HFF-Myc (cell line): ENCODE data around the gene FAM169A.
"Not testable (repeated sequence)": the region's sequence is repeated elsewhere in the genome, so short reads cannot be mapped to it uniquely, and the experiment has no call there.

ENCODE experiments used
- DNase-seq: peaks from one replicate; pipeline ENCODE4 v3.0.0-alpha.2; 2011; ENCODE audit warnings: low read depth; ENCODE audit errors: extremely low read depth
- H3K4me3 ChIP-seq: replicated peaks from 2 replicates; pipeline ENCODE4 v1.5.1; 2011; ENCODE audit warnings: low read depth, mild to moderate bottlenecking, control low read depth, low read length
- CTCF ChIP-seq: IDR thresholded peaks from 2 replicates; pipeline ENCODE4 v1.5.1; 2012; ENCODE audit warnings: mild to moderate bottlenecking, low read depth, low read length, control low read depth; ENCODE audit errors: missing control alignments

FAM169A gene, protein sequence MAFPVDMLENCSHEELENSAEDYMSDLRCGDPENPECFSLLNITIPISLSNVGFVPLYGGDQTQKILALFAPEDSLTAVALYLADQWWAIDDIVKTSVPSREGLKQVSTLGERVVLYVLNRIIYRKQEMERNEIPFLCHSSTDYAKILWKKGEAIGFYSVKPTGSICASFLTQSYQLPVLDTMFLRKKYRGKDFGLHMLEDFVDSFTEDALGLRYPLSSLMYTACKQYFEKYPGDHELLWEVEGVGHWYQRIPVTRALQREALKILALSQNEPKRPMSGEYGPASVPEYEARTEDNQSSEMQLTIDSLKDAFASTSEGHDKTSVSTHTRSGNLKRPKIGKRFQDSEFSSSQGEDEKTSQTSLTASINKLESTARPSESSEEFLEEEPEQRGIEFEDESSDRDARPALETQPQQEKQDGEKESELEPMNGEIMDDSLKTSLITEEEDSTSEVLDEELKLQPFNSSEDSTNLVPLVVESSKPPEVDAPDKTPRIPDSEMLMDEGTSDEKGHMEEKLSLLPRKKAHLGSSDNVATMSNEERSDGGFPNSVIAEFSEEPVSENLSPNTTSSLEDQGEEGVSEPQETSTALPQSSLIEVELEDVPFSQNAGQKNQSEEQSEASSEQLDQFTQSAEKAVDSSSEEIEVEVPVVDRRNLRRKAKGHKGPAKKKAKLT

GRCh38 chr5:74865804-74866595, at the start of gene FAM169A:
Gene FAM169A, minus strand, starts transcription at chr5:74866387. Its CDS starts 24,711 bp downstream, at chr5:74841676.
- TF ChIP-seq CTCF: no peak
- peak within 1 kb of the TSS; percentile 50 for H3K4me3 ChIP-seq
- DNase-seq: no peak

DNA sequence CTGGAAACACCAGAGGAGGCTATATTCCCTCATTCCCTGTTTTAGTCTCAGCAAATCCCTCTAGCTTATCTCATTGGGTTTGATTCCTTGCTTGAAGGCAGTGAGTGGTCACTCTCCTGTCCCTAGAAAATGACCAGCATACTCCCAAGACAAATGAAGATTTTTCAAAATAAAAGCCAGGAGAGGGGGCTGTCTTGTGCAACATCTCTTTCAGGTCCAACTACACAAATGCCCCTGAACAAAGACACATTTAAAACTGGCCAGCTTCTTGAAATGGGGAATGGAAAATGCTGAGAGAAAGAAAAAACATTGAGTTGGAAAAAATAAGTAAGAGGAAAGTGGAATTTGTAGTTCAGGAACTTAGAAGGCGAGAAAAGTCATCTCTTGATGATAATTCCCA, 49.3 kb upstream of the FAM169A start:
- TF ChIP-seq CTCF: no peak
- DNase-seq: no peak
- H3K4me3 ChIP-seq: no peak overlapping the region

- not testable (repeated sequence) for H3K4me3 ChIP-seq, DNase-seq
Measured at GRCh38 chr5:74911421-74911820, 45.2 kb upstream of the FAM169A start.

DNA sequence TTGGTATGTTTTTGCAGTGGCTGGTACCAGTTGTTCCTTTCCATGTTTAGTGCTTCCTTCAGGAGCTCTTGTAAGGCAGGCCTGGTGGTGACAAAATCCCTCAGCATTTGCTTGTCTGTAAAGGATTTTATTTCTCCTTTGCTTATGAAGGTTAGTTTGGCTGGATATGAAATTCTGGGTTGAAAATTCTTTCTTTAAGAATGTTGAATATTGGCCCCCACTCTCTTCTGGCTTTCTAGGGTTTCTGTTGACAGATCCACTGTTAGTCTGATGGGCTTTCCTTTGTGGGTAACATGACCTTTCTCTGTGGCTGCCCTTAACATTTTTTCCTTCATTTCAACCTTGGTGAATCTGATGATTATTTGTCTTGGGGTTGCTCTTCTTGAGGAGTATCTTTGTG, 43.7 kb upstream of the FAM169A start:
- not testable (repeated sequence) for DNase-seq, H3K4me3 ChIP-seq

DNA sequence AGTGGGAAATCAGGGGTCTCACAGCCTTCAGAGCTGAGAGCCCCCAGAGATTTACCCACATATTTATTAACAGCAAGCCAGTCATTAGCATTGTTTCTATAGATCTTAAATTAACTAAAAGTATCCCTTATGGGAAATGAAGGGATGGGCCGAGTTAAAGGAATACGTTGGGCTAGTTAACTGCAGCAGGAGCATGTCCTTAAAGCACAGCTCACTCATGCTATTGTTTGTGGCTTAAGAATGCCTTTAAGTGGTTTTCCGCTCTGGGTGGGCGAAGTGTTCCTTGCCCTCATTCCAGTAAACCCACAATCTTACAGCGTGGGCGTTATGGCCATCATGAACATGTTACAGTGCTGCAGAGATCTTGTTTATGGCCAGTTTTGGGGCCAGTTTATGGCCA, 42.0 kb upstream of the FAM169A start:
- H3K4me3 ChIP-seq, DNase-seq: not testable (repeated sequence)

DNA sequence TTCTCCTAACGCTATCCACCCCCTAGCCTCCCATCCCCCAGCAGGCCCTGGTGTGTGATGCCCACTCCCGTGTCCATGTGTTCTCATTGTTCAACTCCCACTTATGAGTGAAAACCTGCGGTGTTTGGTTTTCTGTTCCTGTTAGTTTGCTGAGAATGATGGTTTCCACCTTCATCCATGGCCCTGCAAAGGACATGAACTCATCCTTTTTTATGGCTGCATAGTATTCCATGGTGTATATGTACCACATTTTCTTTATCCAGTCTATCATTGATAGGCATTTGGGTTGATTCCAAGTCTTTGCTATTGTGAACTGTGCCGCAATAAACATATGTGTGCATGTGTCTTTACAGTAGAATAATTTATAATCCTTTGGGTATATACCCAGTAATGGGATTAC, 38.5 kb upstream of the FAM169A start:
- H3K4me3 ChIP-seq, DNase-seq: not testable (repeated sequence)

- no peak for DNase-seq
- no peak overlapping the region for H3K4me3 ChIP-seq
- peak; percentile 46 for TF ChIP-seq CTCF
Measured at GRCh38 chr5:74903165-74903787, 37.1 kb upstream of the FAM169A start.

GRCh38 chr5:74897049-74897448, 30.9 kb upstream of the FAM169A start:
- no peak overlapping the region for H3K4me3 ChIP-seq
- TF ChIP-seq CTCF: no peak
- no peak for DNase-seq
